HepG2 (cell line): ENCODE measurements around the gene C13orf42. TPM values are rescaled to one million over a fixed set of nuclear protein-coding genes. Genes with fewer than 3 reads are reported as not detected.

Experiments used
- ATAC-seq: fragments of 200-7000 bp; cut with Tn5 transposase; 3 replicates; pipeline ENCODE4 v1.9.1; 2020; ENCODE audit warnings: mild to moderate bottlenecking, moderate library complexity
- BruUV-seq: library from RNA; stranded (reverse); fragments of 400-500 nt; replicated peaks from 2 replicates; lab custom pipeline; 2021; lab: Mats Ljungman, UMichigan
- CTCF ChIA-PET: fragments of 300-600 bp; formaldehyde crosslinking; extraction: SDS; loops from one replicate; lab custom pipeline; 2021; ENCODE audit warnings: low total read pairs, inconsistent platforms, low intra/inter-chr PET ratio; lab: Yijun Ruan, JAX
- POLR2A ChIA-PET: fragments of 350-600 bp; sonication (Branson Sonifier 250); formaldehyde crosslinking; loops from one replicate; lab custom pipeline; 2020; ENCODE audit warnings: antibody characterized with exemption, inconsistent platforms; lab: Yijun Ruan, JAX
- DNase-seq: peaks from one replicate; pipeline ENCODE4 v3.0.0-alpha.2; 2015; ENCODE audit warnings: low spot score
- FAIRE-seq: peaks from 3 replicates; lab custom pipeline; 2011; peaks lifted over from hg19 to GRCh38; lab: Jason Lieb, UNC
- H2AFZ ChIP-seq: one replicate; pipeline ENCODE4 v1.6.1; 2011; ENCODE audit warnings: low read length, inconsistent platforms
- H3K27ac ChIP-seq: fragments of 300-600 bp; 3 replicates; pipeline ENCODE4 v1.8.0; 2011; ENCODE audit warnings: mixed run types, mild to moderate bottlenecking, mixed read lengths, low read length, inconsistent platforms; ENCODE audit not compliant: insufficient read depth; ENCODE audit errors: extremely low read length
- H3K27me3 ChIP-seq, 2 experiments: fragments of 200-600 bp in 1 of 2; 2 replicates in 1 of 2; 3 replicates in 1 of 2; pipeline versions ENCODE4 v1.6.0 to v1.8.0; 2011; ENCODE audit warnings: low read length in 2 of 2, mild to moderate bottlenecking in 2 of 2, moderate library complexity in 2 of 2, inconsistent platforms in 1 of 2; ENCODE audit not compliant: insufficient read depth in 2 of 2, control insufficient read depth in 1 of 2
- H3K36me3 ChIP-seq, 2 experiments: fragments of 200-600 bp in 1 of 2; replicated peaks in 1 of 2; 2 replicates in 1 of 2; 3 replicates in 1 of 2; pipeline versions ENCODE4 v1.5.1 to v1.8.0; 2011; ENCODE audit warnings: low read length in 2 of 2, inconsistent platforms in 1 of 2; ENCODE audit not compliant: insufficient read depth in 2 of 2, control insufficient read depth in 1 of 2
- H3K4me1 ChIP-seq: 2 replicates; pipeline ENCODE4 v1.5.1; 2012; ENCODE audit warnings: low read length, inconsistent platforms; ENCODE audit not compliant: insufficient read depth
- H3K4me2 ChIP-seq: 2 replicates; pipeline ENCODE4 v1.6.0; 2011; ENCODE audit warnings: low read depth, low read length, inconsistent platforms
- H3K4me3 ChIP-seq, 3 experiments: fragments of 200-600 bp in 1 of 3; sonication (generic), shearing (Covaris generic) in 1 of 3; replicated peaks in 1 of 3; 2 replicates each; pipeline ENCODE4 v1.5.1; 2011 to 2016; ENCODE audit warnings: low read length in 3 of 3, inconsistent platforms in 2 of 3, low read depth in 2 of 3, mild to moderate bottlenecking in 2 of 3, control low read depth in 1 of 3, mixed read lengths in 1 of 3; ENCODE audit not compliant: insufficient read depth in 1 of 3
- H3K79me2 ChIP-seq: one replicate; pipeline ENCODE4 v1.6.1; 2011; ENCODE audit warnings: low read length, inconsistent platforms; ENCODE audit not compliant: insufficient read depth
- H3K9ac ChIP-seq: 2 replicates; pipeline ENCODE4 v1.6.0; 2011; ENCODE audit warnings: mild to moderate bottlenecking, low read depth, low read length, inconsistent platforms; ENCODE audit not compliant: insufficient read depth
- H3K9me3 ChIP-seq: 2 replicates; pipeline ENCODE4 v1.5.1; 2012; ENCODE audit warnings: mild to moderate bottlenecking, low read length
- H4K20me1 ChIP-seq: 2 replicates; pipeline ENCODE4 v1.6.0; 2011; ENCODE audit warnings: inconsistent platforms, mild to moderate bottlenecking, low read length, moderate library complexity; ENCODE audit not compliant: insufficient read depth
- ARNT ChIP-seq: fragments of 450-650 bp; IDR thresholded peaks from 2 replicates; pipeline ENCODE4 v1.6.1; 2017
- DDIT3 ChIP-seq: sonication (generic); formaldehyde crosslinking; IDR thresholded peaks from 2 replicates; pipeline ENCODE4 v1.4.0; 2020; ENCODE audit warnings: mild to moderate bottlenecking, missing genetic modification reagents
- JUNB ChIP-seq: sonication (generic); formaldehyde crosslinking; IDR thresholded peaks from 2 replicates; pipeline ENCODE4 v1.8.0; 2022; ENCODE audit warnings: missing genetic modification reagents, mild to moderate bottlenecking, borderline replicate concordance
- MAFF ChIP-seq: IDR thresholded peaks from 2 replicates; pipeline ENCODE4 v1.6.1; 2011; ENCODE audit warnings: low read depth, low read length, improper control_type of control experiment
- MEIS2 ChIP-seq: sonication (generic); formaldehyde crosslinking; IDR thresholded peaks from 2 replicates; pipeline ENCODE4 v1.9.0; 2021; ENCODE audit warnings: mild to moderate bottlenecking, missing genetic modification reagents
- MYC ChIP-seq: sonication (generic); formaldehyde crosslinking; IDR thresholded peaks from 2 replicates; pipeline ENCODE4 v1.9.0; 2021; ENCODE audit warnings: missing genetic modification reagents, borderline replicate concordance
- NCOR1 ChIP-seq: fragments of 200-600 bp; sonication (generic); IDR thresholded peaks from 2 replicates; pipeline ENCODE4 v1.7.0; 2017; ENCODE audit warnings: antibody characterized with exemption, low read length, borderline replicate concordance
- NR3C1 ChIP-seq: sonication (generic); formaldehyde crosslinking; IDR thresholded peaks from 2 replicates; pipeline ENCODE4 v1.4.0; 2020; ENCODE audit warnings: missing genetic modification reagents
- RCOR2 ChIP-seq: IDR thresholded peaks from 2 replicates; pipeline ENCODE4 v1.6.1; 2016; ENCODE audit warnings: missing biosample characterization, missing genetic modification reagents
- RORA ChIP-seq: sonication (generic); formaldehyde crosslinking; IDR thresholded peaks from 2 replicates; pipeline ENCODE4 v1.5.0; 2020; ENCODE audit warnings: mild to moderate bottlenecking, missing genetic modification reagents, moderate library complexity
- TBP ChIP-seq: sonication (generic); formaldehyde crosslinking; IDR thresholded peaks from 2 replicates; pipeline ENCODE4 v1.5.0; 2020; ENCODE audit warnings: missing genetic modification reagents
- ZNF10 ChIP-seq: sonication (generic); formaldehyde crosslinking; IDR thresholded peaks from 2 replicates; pipeline ENCODE4 v1.4.0; 2020; ENCODE audit warnings: mild to moderate bottlenecking, low read depth, missing genetic modification reagents, borderline replicate concordance
- ZNF205 ChIP-seq: IDR thresholded peaks from 2 replicates; pipeline ENCODE4 v1.6.1; 2018; ENCODE audit warnings: missing biosample characterization, missing genetic modification reagents
- ZNF296 ChIP-seq: sonication (generic); formaldehyde crosslinking; conservative IDR thresholded peaks from 2 replicates; pipeline ENCODE4 v1.5.0; 2020; ENCODE audit warnings: mild to moderate bottlenecking, missing genetic modification reagents
- ZNF3 ChIP-seq: IDR thresholded peaks from 2 replicates; pipeline ENCODE4 v1.7.0; 2017; ENCODE audit warnings: inconsistent platforms
- ZNF44 ChIP-seq: sonication (generic); formaldehyde crosslinking; IDR thresholded peaks from 2 replicates; pipeline ENCODE4 v1.5.1; 2020; ENCODE audit warnings: mild to moderate bottlenecking, missing genetic modification reagents
- ZNF569 ChIP-seq: sonication (generic); formaldehyde crosslinking; IDR thresholded peaks from 2 replicates; pipeline ENCODE4 v1.5.0; 2020; ENCODE audit warnings: mild to moderate bottlenecking, missing genetic modification reagents, moderate library complexity, borderline replicate concordance
- ZNF660 ChIP-seq: sonication (generic); formaldehyde crosslinking; IDR thresholded peaks from 2 replicates; pipeline ENCODE4 v1.5.1; 2020; ENCODE audit warnings: mild to moderate bottlenecking, low read depth, missing genetic modification reagents, borderline replicate concordance
- ZNF883 ChIP-seq: sonication (generic); formaldehyde crosslinking; IDR thresholded peaks from 2 replicates; pipeline ENCODE4 v1.5.1; 2020; ENCODE audit warnings: mild to moderate bottlenecking, missing genetic modification reagents; ENCODE audit errors: not compliant biosample characterization
- WGBS: methylation state at CpG from one replicate; pipeline ENCODE4 v1.1.6; 2017; ENCODE audit warnings: low lambda C conversion rate; 5-methylcytosine and 5-hydroxymethylcytosine counted together
- in situ Hi-C: cut with HindIII; loops from 2 replicates; pipeline ENCODE4 v1.10.0; 2017; ENCODE audit warnings: low pct_unique_long_range_greater_than_20kb; ENCODE audit not compliant: extremely low pct_ligation_motif_present
- intact Hi-C: fragments of 100-400 bp; cut with micrococcal nuclease; formaldehyde crosslinking; loops from one replicate; pipeline ENCODE4 v1.10.0; 2022; ENCODE audit not compliant: unreplicated experiment
- polyA plus RNA-seq, 8 experiments: library from polyadenylated mRNA; depleted of rRNA in 3 of 8; stranded (reverse) in 7 of 8; unstranded in 1 of 8; fragments of >200 nt; fragmentation: Illumina TruSeq in 4 of 8; extraction: Trizol in 4 of 8; gene quantifications; 2 replicates each; pipeline versions ENCODE4 v1.2.1 to v1.2.3, GENCODE V29; 2011 to 2016; ENCODE audit warnings: low read depth in 4 of 8, missing spikeins in 1 of 8, mixed read lengths in 1 of 8; ENCODE audit not compliant: insufficient read depth in 1 of 8
- total RNA-seq, 5 experiments: library from RNA; depleted of rRNA; stranded (reverse); fragments of >200 nt; fragmentation: Illumina TruSeq; extraction: Trizol; gene quantifications; 2 replicates each; pipeline ENCODE4 v1.2.3, GENCODE V29; 2016; ENCODE audit warnings: low read depth in 1 of 5
- TF ChIP-seq, protein P1 (sequence below): IDR thresholded peaks from 2 replicates; pipeline ENCODE4 v1.6.1; 2016; ENCODE audit warnings: control low read depth
- TF ChIP-seq, protein P2 (sequence below): sonication (generic); formaldehyde crosslinking; IDR thresholded peaks from 2 replicates; pipeline ENCODE4 v1.5.0; 2020; ENCODE audit warnings: missing genetic modification reagents

The C13orf42 gene
- total and polyA plus RNA-seq, 2 of the 13 experiments (the other 11 are each of a cell fraction or from before 2014, with no cell fraction given): not detected

GRCh38 chr13:51041126-51041525 is 69.9 kb downstream of the C13orf42 start:
- no peak for DNase-seq
- H3K9ac ChIP-seq: no peak overlapping the region
- H3K79me2 ChIP-seq: no peaks in the 10 kb centered on the region
- no peak for ATAC-seq
- H3K27ac ChIP-seq: no peak overlapping the region
- no peak overlapping the region for H3K4me2 ChIP-seq
- no peak overlapping the region for H3K4me3 ChIP-seq
- POLR2A ChIA-PET: no interaction called here
- BruUV-seq: no TSS peak
- FAIRE-seq: no peak
- CTCF ChIA-PET: no interaction called here
- peaks cover 0 to 4% of the 10 kb centered on the region in 2 experiments; a peak in 2 of 5 replicates for H3K27me3 ChIP-seq
- in situ Hi-C loops: no loop called here
- no peaks in the 10 kb centered on the region for H3K36me3 ChIP-seq
- intact Hi-C loops: no loop called here
- no peak overlapping the region for H2AFZ ChIP-seq
- no peaks in the 10 kb centered on the region for H3K9me3 ChIP-seq
- TF ChIP-seq RCOR2 (CRISPR knock-in tag): no peak
- no peak for TF ChIP-seq DDIT3 (CRISPR knock-in tag)
- no peak for TF ChIP-seq JUNB (CRISPR knock-in tag)
- TF ChIP-seq NCOR1: no peak
- TF ChIP-seq RORA (CRISPR knock-in tag): no peak
- TF ChIP-seq ZNF10 (CRISPR knock-in tag): no peak
- TF ChIP-seq MEIS2: no peak
- no peak for TF ChIP-seq NR3C1 (CRISPR knock-in tag)
- TF ChIP-seq, all 625 proteins: peak for 0
- no peaks in the 10 kb centered on the region for H4K20me1 ChIP-seq
- 58% methylated on average over 4 of the region's 4 CpGs for WGBS
- H3K4me1 ChIP-seq: peaks cover 10% of the 10 kb centered on the region

DNA sequence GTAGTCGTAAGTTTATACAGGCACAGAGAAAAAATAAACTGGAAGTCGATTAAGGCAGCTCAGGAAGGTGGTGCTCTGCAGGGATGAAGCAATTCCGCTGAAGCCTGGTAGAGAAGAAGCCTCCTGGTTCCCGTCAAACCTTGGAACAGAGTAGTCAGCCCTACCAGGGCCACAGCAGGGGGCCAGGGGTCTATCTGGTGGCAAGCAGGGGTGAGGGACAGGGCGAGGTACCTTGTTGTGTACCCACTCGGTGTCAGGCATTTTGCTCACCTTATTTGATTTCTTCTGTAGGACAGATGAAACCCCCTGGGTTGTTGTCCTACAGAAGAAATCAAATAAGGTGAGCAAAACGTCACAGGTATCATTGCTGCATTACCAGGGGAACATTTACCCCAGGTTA is 70.6 kb downstream of the C13orf42 start:
- ChIA-PET CTCF (no interaction called here), POLR2A (no interaction called here)
- DNase-seq: no peak
- WGBS: 19% methylated on average over 5 of the region's 7 CpGs
- no peaks in the 10 kb centered on the region for H3K79me2 ChIP-seq
- H3K27me3 ChIP-seq: peaks cover 0 to 4% of the 10 kb centered on the region in 2 experiments; a peak in 2 of 5 replicates
- ATAC-seq: no peak
- no peak overlapping the region for H2AFZ ChIP-seq
- no peak overlapping the region for H3K27ac ChIP-seq
- no peaks in the 10 kb centered on the region for H4K20me1 ChIP-seq
- FAIRE-seq: no peak
- BruUV-seq: no TSS peak
- no peak overlapping the region for H3K9ac ChIP-seq
- no peak overlapping the region for H3K4me2 ChIP-seq
- no peaks in the 10 kb centered on the region for H3K36me3 ChIP-seq
- in situ Hi-C loops (no loop called here), intact Hi-C loops (no loop called here)
- no peaks in the 10 kb centered on the region for H3K9me3 ChIP-seq
- no peak overlapping the region for H3K4me3 ChIP-seq
- H3K4me1 ChIP-seq: peaks cover 17% of the 10 kb centered on the region
- TF ChIP-seq, protein P1, sequence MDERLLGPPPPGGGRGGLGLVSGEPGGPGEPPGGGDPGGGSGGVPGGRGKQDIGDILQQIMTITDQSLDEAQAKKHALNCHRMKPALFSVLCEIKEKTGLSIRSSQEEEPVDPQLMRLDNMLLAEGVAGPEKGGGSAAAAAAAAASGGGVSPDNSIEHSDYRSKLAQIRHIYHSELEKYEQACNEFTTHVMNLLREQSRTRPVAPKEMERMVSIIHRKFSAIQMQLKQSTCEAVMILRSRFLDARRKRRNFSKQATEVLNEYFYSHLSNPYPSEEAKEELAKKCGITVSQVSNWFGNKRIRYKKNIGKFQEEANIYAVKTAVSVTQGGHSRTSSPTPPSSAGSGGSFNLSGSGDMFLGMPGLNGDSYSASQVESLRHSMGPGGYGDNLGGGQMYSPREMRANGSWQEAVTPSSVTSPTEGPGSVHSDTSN: no peak
- no peak for TF ChIP-seq ZNF44 (CRISPR knock-in tag)
- TF ChIP-seq MYC (CRISPR knock-in tag): no peak
- TF ChIP-seq ZNF660: no peak
- TF ChIP-seq TBP: no peak
- no peak for TF ChIP-seq ZNF205 (CRISPR knock-in tag)
- no peak for TF ChIP-seq ZNF3 (CRISPR knock-in tag)
- no peak for TF ChIP-seq ARNT
- TF ChIP-seq ZNF296 (CRISPR knock-in tag): no peak
- TF ChIP-seq ZNF569 (CRISPR knock-in tag): no peak
- TF ChIP-seq, protein P2, sequence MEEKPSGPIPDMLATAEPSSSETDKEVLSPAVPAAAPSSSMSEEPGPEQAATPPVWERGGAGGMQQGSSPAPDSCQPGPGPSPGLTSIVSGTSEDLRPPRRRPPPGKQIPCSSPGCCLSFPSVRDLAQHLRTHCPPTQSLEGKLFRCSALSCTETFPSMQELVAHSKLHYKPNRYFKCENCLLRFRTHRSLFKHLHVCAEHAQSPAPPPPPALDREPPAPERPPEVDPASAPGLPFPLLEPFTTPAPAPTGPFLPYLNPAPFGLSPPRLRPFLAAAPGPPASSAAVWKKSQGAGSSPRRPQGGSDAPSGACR: no peak
- no peak for TF ChIP-seq MAFF
- no peak for TF ChIP-seq ZNF883 (CRISPR knock-in tag)
